WERI-Rb-1 (cell line): ENCODE measurements around the gene RAB20.
"Not testable (repeated sequence)": the region's sequence is repeated elsewhere in the genome, so short reads cannot be mapped to it uniquely, and the experiment has no call there.

Experiments used
- DNase-seq: peaks from one replicate; pipeline ENCODE4 v3.0.0-alpha.2; 2020
- H3K27ac ChIP-seq: fragments of 250-450 bp; sonication (Bioruptor Pico); 2 replicates; pipeline ENCODE4 v1.5.1; 2020; ENCODE audit warnings: mild to moderate bottlenecking, moderate library complexity
- H3K27me3 ChIP-seq: fragments of 250-450 bp; sonication (Bioruptor Pico); 2 replicates; pipeline ENCODE4 v1.5.1; 2021; ENCODE audit warnings: mild to moderate bottlenecking, low read depth, moderate library complexity; ENCODE audit not compliant: insufficient read depth, severe bottlenecking
- H3K36me3 ChIP-seq: fragments of 250-450 bp; sonication (Bioruptor Pico); 2 replicates; pipeline ENCODE4 v1.5.1; 2020; ENCODE audit warnings: mild to moderate bottlenecking, moderate library complexity
- H3K4me3 ChIP-seq: 2 replicates; pipeline ENCODE4 v1.5.1; 2011; ENCODE audit warnings: low read depth, mild to moderate bottlenecking, control low read depth, low read length
- H3K9me3 ChIP-seq: fragments of 250-450 bp; sonication (Bioruptor Pico); 2 replicates; pipeline ENCODE4 v1.5.1; 2021; ENCODE audit warnings: mild to moderate bottlenecking, moderate library complexity; ENCODE audit not compliant: severe bottlenecking
- TF ChIP-seq, protein P1 (sequence below): IDR thresholded peaks from 2 replicates; pipeline ENCODE4 v1.5.1; 2011; ENCODE audit warnings: low read depth, mild to moderate bottlenecking, control low read depth, inconsistent platforms, low read length

The RAB20 gene

DNA sequence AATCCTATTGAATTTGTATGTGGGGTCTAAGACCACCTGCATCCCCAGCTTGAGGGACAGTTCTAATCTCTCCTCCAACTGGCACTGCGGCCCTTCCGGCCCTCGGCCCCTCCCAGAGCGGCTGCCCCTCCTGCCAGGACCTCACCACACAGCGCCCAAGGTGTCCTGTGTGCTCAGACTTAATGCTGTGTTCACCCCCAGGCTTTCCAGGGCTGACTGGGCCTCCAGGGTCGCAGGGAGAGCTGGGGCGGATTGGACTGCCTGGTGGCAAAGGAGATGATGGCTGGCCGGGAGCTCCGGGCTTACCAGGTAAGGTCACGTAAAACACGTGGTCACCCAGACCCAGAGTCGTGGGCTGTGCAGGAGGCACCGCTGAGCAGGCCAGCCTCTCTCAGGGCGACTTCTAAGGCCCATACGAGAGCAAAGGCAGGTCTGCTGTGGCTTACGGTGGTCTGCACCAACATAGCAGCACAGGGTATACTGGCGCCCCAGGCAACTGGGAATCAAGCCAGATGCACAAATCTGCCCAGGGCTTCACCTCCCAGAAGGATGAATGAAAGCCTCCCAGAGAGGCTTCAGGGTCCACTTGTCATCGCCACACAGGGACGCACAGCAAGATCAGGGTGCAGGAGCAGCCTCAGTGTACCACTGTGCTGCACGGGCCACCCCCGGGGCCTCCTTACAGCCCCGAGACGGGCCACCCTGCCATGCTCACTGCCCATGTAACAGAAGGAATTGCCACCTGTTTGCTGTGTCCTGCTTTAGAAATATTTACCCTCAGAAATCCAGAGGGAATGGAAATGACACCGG, 69.4 kb downstream of the RAB20 start:
- H3K36me3 ChIP-seq, result peaks cover 16% of the 10 kb centered on the region
- DNase-seq, result no peak
- no peaks in the 10 kb centered on the region for H3K27me3 ChIP-seq
- no peak overlapping the region for H3K27ac ChIP-seq
- TF ChIP-seq, protein P1, sequence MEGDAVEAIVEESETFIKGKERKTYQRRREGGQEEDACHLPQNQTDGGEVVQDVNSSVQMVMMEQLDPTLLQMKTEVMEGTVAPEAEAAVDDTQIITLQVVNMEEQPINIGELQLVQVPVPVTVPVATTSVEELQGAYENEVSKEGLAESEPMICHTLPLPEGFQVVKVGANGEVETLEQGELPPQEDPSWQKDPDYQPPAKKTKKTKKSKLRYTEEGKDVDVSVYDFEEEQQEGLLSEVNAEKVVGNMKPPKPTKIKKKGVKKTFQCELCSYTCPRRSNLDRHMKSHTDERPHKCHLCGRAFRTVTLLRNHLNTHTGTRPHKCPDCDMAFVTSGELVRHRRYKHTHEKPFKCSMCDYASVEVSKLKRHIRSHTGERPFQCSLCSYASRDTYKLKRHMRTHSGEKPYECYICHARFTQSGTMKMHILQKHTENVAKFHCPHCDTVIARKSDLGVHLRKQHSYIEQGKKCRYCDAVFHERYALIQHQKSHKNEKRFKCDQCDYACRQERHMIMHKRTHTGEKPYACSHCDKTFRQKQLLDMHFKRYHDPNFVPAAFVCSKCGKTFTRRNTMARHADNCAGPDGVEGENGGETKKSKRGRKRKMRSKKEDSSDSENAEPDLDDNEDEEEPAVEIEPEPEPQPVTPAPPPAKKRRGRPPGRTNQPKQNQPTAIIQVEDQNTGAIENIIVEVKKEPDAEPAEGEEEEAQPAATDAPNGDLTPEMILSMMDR, result no peak
- no peak overlapping the region for H3K4me3 ChIP-seq
- H3K9me3 ChIP-seq, result no peaks in the 10 kb centered on the region

DNA sequence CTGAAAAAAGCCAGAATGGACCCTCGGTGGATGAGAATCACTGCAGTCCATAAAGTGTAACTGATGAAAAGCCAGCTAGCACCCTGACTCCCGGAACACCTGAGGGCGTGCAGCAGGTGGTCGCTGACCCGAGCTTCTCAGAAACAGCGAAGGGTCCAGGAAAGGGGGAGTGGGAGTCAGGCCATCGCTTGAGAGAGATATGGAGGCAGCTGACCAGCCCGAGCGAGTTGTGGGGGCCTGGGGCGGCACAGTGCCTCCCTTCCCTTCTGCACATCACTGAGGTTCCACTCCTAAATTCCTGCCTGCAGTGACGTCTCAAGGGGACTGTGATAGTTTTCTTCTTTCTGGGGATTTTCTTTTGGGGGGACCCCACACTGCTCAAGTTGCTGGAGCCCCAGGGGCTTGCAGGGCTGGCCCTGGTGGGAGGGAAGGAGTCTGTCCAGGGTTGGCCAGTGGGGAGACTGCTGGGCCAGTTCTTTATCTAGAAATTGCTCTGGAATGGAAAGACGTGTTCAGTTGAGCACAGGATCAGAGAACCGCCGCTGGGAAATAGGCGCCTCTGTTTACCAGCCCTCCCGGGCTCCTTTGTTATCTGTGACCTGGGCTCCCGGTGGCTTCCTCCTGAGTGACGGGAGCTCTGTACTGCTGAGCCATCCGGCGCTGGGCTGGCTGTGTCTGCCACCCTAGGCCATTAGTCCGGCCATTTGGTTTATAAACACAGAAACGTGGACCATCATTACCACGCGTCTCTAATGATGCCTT, 71.3 kb downstream of the RAB20 start:
- no peaks in the 10 kb centered on the region for H3K27me3 ChIP-seq
- H3K36me3 ChIP-seq, result peaks cover 9% of the 10 kb centered on the region
- TF ChIP-seq, protein P1, result no peak
- H3K9me3 ChIP-seq, result no peaks in the 10 kb centered on the region
- DNase-seq, result no peak
- no peak overlapping the region for H3K27ac ChIP-seq
- no peak overlapping the region for H3K4me3 ChIP-seq

- not testable (repeated sequence) for H3K27me3 ChIP-seq
Observed at GRCh38 chr13:110486880-110487279, 74.6 kb downstream of the RAB20 start.

GRCh38 chr13:110486061-110486715, 75.3 kb downstream of the RAB20 start:
- Histone ChIP-seq H3K9me3 (no peaks in the 10 kb centered on the region), H3K27ac (no peak overlapping the region), H3K36me3 (peaks cover 19% of the 10 kb centered on the region), H3K4me3 (no peak overlapping the region), H3K27me3 (no peaks in the 10 kb centered on the region)
- TF ChIP-seq, protein P1, result no peak
- no peak for DNase-seq

More at GRCh38 chr13:110486880-110487279, 74.6 kb downstream of the RAB20 start:
- not testable (repeated sequence) for DNase-seq, H3K27ac ChIP-seq, H3K9me3 ChIP-seq, H3K4me3 ChIP-seq
- peaks cover 20% of the 10 kb centered on the region for H3K36me3 ChIP-seq

DNA sequence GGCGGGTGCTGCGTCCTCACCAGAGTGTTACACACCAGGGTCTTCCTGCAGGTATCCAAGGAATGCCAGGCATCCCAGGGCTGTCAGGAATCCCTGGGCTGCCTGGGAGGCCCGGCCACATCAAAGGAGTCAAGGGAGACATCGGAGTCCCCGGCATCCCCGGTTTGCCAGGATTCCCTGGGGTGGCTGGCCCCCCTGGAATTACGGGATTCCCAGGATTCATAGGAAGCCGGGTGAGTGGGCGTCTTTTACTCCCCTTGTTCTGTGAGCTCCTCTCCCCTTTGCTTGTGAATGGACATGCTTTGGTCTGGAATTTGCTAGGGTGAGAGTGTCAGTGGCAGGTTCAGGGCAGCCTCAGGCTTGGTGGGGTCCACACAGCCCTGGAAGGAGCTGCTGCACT, 75.9 kb downstream of the RAB20 start:
- H3K9me3 ChIP-seq, result no peaks in the 10 kb centered on the region
- TF ChIP-seq, protein P1, result no peak
- H3K4me3 ChIP-seq, result no peak overlapping the region
- peaks cover 17% of the 10 kb centered on the region for H3K36me3 ChIP-seq
- H3K27ac ChIP-seq, result no peak overlapping the region
- DNase-seq, result no peak
- H3K27me3 ChIP-seq, result no peaks in the 10 kb centered on the region
